GM12892 (cell line): ENCODE results near the gene HSPA1B.

ENCODE experiments used
- POLR2A ChIP-seq: IDR thresholded peaks from 2 replicates; pipeline ENCODE4 v1.6.1; 2011; ENCODE audit warnings: low read depth, low read length, control low read depth
- POLR2AphosphoS5 ChIP-seq: IDR thresholded peaks from 2 replicates; pipeline ENCODE4 v1.6.1; 2011; ENCODE audit warnings: low read depth, low read length, control low read depth

GRCh38 chr6:31878222-31878621, 50.7 kb downstream of the HSPA1B start:
- no peak for TF ChIP-seq POLR2AphosphoS5
- TF ChIP-seq POLR2A, result no peak
